Measurements from ENCODE around the gene LZIC.

Gene LZIC

GRCh38 chr1:9883585-9884449 lies 59.4 kb downstream of the LZIC start:
- DNase-seq = no peak

- no peak for DNase-seq
These were observed 60.3 kb downstream of the LZIC start for GRCh38 chr1:9882945-9883303.

- DNase-seq = no peak
These were observed 60.8 kb downstream of the LZIC start for GRCh38 chr1:9882296-9882944.

- no peak for DNase-seq
These were observed 61.3 kb downstream of the LZIC start for GRCh38 chr1:9881838-9882249.
